SK-N-SH treated with all-trans-retinoic acid at 6 μM for 48 hours (cell line): ENCODE results near the gene RHOU.

ENCODE experiments used
- ATAC-seq: fragments of 200-7000 bp; cut with Tn5 transposase; 3 replicates; pipeline ENCODE4 v1.9.1; 2020; ENCODE audit warnings: mild to moderate bottlenecking, moderate library complexity
- ARNTL ChIP-seq: fragments of 450-650 bp; formaldehyde crosslinking; IDR thresholded peaks from 2 replicates; pipeline ENCODE4 v1.5.0; 2020; ENCODE audit warnings: low read depth, mild to moderate bottlenecking, moderate library complexity, borderline replicate concordance
- BACH2 ChIP-seq: fragments of 250-450 bp; sonication (Bioruptor Pico); IDR thresholded peaks from 2 replicates; pipeline ENCODE4 v1.9.0; 2021; ENCODE audit warnings: mild to moderate bottlenecking, borderline replicate concordance
- CSDC2 ChIP-seq: fragments of 250-450 bp; sonication (Bioruptor Pico); IDR thresholded peaks from 2 replicates; pipeline ENCODE4 v1.5.0; 2020; ENCODE audit warnings: mild to moderate bottlenecking, moderate library complexity
- ESRRG ChIP-seq: fragments of 250-450 bp; sonication (Bioruptor Pico); IDR thresholded peaks from 2 replicates; pipeline ENCODE4 v1.6.1; 2021; ENCODE audit warnings: mild to moderate bottlenecking
- ISL1 ChIP-seq: fragments of 250-450 bp; sonication (Bioruptor Pico); IDR thresholded peaks from 2 replicates; pipeline ENCODE4 v2.1.2; 2022; ENCODE audit warnings: mild to moderate bottlenecking, moderate library complexity
- OSR1 ChIP-seq: fragments of 250-450 bp; sonication (Bioruptor Pico); IDR thresholded peaks from 2 replicates; pipeline ENCODE4 v1.8.0; 2022; ENCODE audit warnings: moderate library complexity, mild to moderate bottlenecking, inconsistent platforms
- PPARA ChIP-seq: fragments of 250-450 bp; sonication (Bioruptor Pico); IDR thresholded peaks from 2 replicates; pipeline ENCODE4 v1.5.0; 2020; ENCODE audit warnings: mild to moderate bottlenecking, borderline replicate concordance
- RARB ChIP-seq: fragments of 250-450 bp; sonication (Bioruptor Pico); IDR thresholded peaks from 2 replicates; pipeline ENCODE4 v1.8.0; 2021; ENCODE audit warnings: mild to moderate bottlenecking, moderate library complexity
- SNAI2 ChIP-seq: fragments of 250-450 bp; sonication (Bioruptor Pico); IDR thresholded peaks from 2 replicates; pipeline ENCODE4 v1.5.0; 2020; ENCODE audit warnings: mild to moderate bottlenecking, moderate library complexity
- TCF4 ChIP-seq: fragments of 250-450 bp; sonication (Bioruptor Pico); IDR thresholded peaks from 2 replicates; pipeline ENCODE4 v1.8.0; 2021; ENCODE audit warnings: mild to moderate bottlenecking, moderate library complexity, borderline replicate concordance
- TOX ChIP-seq: fragments of 250-450 bp; sonication (Bioruptor Pico); IDR thresholded peaks from 2 replicates; pipeline ENCODE4 v1.8.0; 2021; ENCODE audit warnings: mild to moderate bottlenecking, moderate library complexity, borderline replicate concordance
- ZC3H10 ChIP-seq: fragments of 250-450 bp; sonication (Bioruptor Pico); IDR thresholded peaks from 2 replicates; pipeline ENCODE4 v1.5.1; 2021; ENCODE audit warnings: mild to moderate bottlenecking, moderate library complexity
- ZFP3 ChIP-seq: fragments of 250-450 bp; sonication (Bioruptor Pico); IDR thresholded peaks from 2 replicates; pipeline ENCODE4 v1.5.0; 2020; ENCODE audit warnings: mild to moderate bottlenecking, moderate library complexity
- ZNF565 ChIP-seq: fragments of 450-650 bp; formaldehyde crosslinking; conservative IDR thresholded peaks from 2 replicates; pipeline ENCODE4 v1.5.0; 2020; ENCODE audit warnings: low read depth, mild to moderate bottlenecking, moderate library complexity
- ZNF8 ChIP-seq: fragments of 450-650 bp; formaldehyde crosslinking; IDR thresholded peaks from 2 replicates; pipeline ENCODE4 v1.5.0; 2020; ENCODE audit warnings: mild to moderate bottlenecking, moderate library complexity
- TF ChIP-seq, protein P1 (sequence below): fragments of 250-450 bp; sonication (Bioruptor Pico); IDR thresholded peaks from 2 replicates; pipeline ENCODE4 v1.5.1; 2020; ENCODE audit warnings: low read depth, mild to moderate bottlenecking, moderate library complexity
- TF ChIP-seq, protein P2 (sequence below): fragments of 250-450 bp; sonication (Bioruptor Pico); IDR thresholded peaks from 2 replicates; pipeline ENCODE4 v1.8.0; 2021; ENCODE audit warnings: low read depth, mild to moderate bottlenecking, moderate library complexity, borderline replicate concordance
- TF ChIP-seq, protein P3 (sequence below): fragments of 250-450 bp; sonication (Bioruptor Pico); IDR thresholded peaks from 2 replicates; pipeline ENCODE4 v1.8.0; 2020; ENCODE audit warnings: mild to moderate bottlenecking, moderate library complexity, borderline replicate concordance
- TF ChIP-seq, protein P4 (sequence below): fragments of 250-450 bp; sonication (Bioruptor Pico); IDR thresholded peaks from 2 replicates; pipeline ENCODE4 v1.5.1; 2021; ENCODE audit warnings: mild to moderate bottlenecking, moderate library complexity

RHOU gene

DNA sequence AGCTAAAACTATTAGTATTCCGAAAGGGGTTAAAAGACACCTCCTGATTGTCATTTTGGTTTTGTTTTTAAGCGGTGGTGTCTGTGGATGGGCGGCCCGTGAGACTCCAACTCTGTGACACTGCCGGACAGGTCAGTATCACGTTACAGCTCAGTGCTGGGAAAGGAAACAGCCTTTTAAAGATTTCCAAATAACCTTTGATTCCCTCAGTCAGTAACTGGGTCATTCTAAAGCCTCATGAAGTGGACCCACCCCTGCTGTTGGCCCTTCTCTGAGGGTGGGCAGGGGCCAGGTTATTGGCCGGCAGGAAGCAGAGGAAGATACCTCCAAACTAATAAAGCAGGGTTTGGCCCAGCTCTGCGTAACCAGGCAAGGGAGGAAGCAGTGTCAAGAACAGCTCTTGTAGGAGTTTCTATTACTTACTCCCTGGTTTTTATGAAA lies 2.3 kb downstream of the RHOU start:
- ATAC-seq = no peak

DNA sequence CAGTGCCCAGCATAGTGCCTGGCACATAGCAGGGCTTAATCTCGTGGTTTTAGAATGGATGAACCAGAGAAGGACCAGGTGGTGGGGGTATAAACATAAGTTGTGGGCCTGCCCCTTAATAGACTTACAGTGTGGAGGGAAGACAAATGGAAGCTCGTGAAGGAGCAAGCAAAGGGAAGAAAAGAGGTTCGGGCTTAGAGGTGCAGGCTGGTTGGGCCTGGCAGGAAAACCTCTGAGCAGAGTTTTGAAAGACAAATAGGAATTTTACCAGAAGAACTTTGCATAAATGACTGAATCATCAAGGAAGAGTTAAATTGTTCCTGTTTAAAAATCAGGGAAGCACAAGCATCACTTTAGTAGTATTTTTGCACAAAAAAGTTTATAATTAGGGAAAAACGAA lies 4.5 kb downstream of the RHOU start:
- TF ChIP-seq, protein P1, sequence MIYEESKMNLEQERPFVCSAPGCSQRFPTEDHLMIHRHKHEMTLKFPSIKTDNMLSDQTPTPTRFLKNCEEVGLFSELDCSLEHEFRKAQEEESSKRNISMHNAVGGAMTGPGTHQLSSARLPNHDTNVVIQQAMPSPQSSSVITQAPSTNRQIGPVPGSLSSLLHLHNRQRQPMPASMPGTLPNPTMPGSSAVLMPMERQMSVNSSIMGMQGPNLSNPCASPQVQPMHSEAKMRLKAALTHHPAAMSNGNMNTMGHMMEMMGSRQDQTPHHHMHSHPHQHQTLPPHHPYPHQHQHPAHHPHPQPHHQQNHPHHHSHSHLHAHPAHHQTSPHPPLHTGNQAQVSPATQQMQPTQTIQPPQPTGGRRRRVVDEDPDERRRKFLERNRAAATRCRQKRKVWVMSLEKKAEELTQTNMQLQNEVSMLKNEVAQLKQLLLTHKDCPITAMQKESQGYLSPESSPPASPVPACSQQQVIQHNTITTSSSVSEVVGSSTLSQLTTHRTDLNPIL = no peak
- TF ChIP-seq RARB (no peak), TOX (CRISPR knock-in tag) (no peak), BACH2 (CRISPR knock-in tag) (no peak), CSDC2 (CRISPR knock-in tag) (no peak), ARNTL (CRISPR knock-in tag) (no peak), OSR1 (CRISPR knock-in tag) (no peak), PPARA (CRISPR knock-in tag) (no peak), TCF4 (CRISPR knock-in tag) (no peak), ISL1 (no peak), ZNF8 (no peak), ZC3H10 (CRISPR knock-in tag) (no peak), ESRRG (CRISPR knock-in tag) (no peak), ZFP3 (CRISPR knock-in tag) (no peak), ZNF565 (CRISPR knock-in tag) (no peak)
- TF ChIP-seq, protein P2, sequence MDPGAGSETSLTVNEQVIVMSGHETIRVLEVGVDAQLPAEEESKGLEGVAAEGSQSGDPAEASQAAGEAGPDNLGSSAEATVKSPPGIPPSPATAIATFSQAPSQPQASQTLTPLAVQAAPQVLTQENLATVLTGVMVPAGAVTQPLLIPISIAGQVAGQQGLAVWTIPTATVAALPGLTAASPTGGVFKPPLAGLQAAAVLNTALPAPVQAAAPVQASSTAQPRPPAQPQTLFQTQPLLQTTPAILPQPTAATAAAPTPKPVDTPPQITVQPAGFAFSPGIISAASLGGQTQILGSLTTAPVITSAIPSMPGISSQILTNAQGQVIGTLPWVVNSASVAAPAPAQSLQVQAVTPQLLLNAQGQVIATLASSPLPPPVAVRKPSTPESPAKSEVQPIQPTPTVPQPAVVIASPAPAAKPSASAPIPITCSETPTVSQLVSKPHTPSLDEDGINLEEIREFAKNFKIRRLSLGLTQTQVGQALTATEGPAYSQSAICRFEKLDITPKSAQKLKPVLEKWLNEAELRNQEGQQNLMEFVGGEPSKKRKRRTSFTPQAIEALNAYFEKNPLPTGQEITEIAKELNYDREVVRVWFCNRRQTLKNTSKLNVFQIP (CRISPR knock-in tag) = no peak
- TF ChIP-seq, protein P3, sequence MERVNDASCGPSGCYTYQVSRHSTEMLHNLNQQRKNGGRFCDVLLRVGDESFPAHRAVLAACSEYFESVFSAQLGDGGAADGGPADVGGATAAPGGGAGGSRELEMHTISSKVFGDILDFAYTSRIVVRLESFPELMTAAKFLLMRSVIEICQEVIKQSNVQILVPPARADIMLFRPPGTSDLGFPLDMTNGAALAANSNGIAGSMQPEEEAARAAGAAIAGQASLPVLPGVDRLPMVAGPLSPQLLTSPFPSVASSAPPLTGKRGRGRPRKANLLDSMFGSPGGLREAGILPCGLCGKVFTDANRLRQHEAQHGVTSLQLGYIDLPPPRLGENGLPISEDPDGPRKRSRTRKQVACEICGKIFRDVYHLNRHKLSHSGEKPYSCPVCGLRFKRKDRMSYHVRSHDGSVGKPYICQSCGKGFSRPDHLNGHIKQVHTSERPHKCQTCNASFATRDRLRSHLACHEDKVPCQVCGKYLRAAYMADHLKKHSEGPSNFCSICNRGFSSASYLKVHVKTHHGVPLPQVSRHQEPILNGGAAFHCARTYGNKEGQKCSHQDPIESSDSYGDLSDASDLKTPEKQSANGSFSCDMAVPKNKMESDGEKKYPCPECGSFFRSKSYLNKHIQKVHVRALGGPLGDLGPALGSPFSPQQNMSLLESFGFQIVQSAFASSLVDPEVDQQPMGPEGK (CRISPR knock-in tag) = no peak
- TF ChIP-seq, protein P4, sequence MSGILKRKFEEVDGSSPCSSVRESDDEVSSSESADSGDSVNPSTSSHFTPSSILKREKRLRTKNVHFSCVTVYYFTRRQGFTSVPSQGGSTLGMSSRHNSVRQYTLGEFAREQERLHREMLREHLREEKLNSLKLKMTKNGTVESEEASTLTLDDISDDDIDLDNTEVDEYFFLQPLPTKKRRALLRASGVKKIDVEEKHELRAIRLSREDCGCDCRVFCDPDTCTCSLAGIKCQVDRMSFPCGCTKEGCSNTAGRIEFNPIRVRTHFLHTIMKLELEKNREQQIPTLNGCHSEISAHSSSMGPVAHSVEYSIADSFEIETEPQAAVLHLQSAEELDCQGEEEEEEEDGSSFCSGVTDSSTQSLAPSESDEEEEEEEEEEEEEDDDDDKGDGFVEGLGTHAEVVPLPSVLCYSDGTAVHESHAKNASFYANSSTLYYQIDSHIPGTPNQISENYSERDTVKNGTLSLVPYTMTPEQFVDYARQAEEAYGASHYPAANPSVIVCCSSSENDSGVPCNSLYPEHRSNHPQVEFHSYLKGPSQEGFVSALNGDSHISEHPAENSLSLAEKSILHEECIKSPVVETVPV = no peak
- ATAC-seq = no peak

More for the DNA sequence above, 2.3 kb downstream of the RHOU start:
- TF ChIP-seq ZNF8 = no peak
- no peak for TF ChIP-seq ZNF565 (CRISPR knock-in tag)
- TF ChIP-seq ZC3H10 (CRISPR knock-in tag) = no peak
- no peak for TF ChIP-seq SNAI2 (CRISPR knock-in tag)
- TF ChIP-seq, protein P3 (CRISPR knock-in tag) = no peak
- no peak for TF ChIP-seq TOX (CRISPR knock-in tag)
- TF ChIP-seq, protein P1 = no peak
- TF ChIP-seq, protein P4 = no peak
- no peak for TF ChIP-seq BACH2 (CRISPR knock-in tag)
- TF ChIP-seq RARB = no peak
